Thyroid gland (tissue), 4 donors: Measurements from ENCODE around the gene PXN.

Experiments
- POLR2A ChIP-seq, 2 donors: fragments of 450-650 bp; IDR thresholded peaks; one replicate each; pipeline ENCODE4 v1.6.1; 2017; ENCODE audit warnings: antibody characterized with exemption in 2 of 2, mild to moderate bottlenecking in 2 of 2, moderate library complexity in 1 of 2
- TF ChIP-seq, protein P1 (sequence below), 6 experiments: fragments of 200-600 bp in 3 of 6; fragments of 450-650 bp in 3 of 6; sonication (generic) in 3 of 6; IDR thresholded peaks; one replicate each; pipeline ENCODE4 v1.5.1; 2016 to 2019; ENCODE audit warnings: antibody characterized with exemption in 6 of 6, mild to moderate bottlenecking in 2 of 6, inconsistent platforms in 1 of 6, moderate library complexity in 1 of 6

DNA sequence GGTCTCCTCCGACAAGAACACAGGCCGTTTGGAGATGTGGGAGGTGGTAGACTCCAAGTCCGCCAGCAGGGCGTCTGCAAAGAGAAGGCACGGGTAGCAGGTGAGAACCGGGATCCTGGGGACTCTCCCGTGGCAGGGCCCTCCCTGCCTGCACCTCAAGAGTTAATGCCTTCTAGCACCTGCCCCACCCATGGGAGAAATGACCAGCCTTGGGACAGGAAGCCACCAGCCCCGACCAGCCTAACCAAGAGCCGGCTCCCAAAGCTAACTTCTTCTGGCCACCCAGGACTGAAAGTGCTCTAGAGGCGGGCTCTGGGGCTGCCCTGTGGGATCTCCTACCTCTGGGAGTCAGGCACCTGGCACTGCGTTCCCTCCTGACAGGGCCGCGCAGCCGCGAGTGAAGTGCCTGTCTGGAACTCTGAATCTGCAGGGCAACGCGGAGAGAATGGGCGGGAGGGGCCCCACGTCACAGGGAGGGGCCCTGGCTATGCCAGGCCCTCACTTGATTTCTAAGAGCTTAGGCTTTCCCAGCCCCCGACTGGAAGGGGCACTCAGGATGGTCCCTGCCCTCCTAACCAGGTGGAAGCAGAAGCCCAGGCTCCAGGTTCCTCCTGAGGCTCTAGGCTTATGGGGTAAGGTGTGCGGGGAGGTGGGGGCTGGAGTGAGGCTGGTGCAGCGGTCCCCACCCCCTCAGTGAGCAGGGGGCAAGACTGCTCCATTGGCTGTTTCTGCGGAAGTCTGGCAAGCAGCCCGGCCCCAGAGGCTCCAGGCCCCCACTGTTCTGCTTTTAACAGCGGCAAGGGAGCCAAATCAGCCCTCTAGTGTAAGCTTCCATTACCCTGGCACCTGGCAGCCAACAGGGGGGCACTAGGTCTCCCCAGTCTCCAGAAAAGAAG is 41.0 kb downstream of the PXN start:
- TF ChIP-seq, protein P1, sequence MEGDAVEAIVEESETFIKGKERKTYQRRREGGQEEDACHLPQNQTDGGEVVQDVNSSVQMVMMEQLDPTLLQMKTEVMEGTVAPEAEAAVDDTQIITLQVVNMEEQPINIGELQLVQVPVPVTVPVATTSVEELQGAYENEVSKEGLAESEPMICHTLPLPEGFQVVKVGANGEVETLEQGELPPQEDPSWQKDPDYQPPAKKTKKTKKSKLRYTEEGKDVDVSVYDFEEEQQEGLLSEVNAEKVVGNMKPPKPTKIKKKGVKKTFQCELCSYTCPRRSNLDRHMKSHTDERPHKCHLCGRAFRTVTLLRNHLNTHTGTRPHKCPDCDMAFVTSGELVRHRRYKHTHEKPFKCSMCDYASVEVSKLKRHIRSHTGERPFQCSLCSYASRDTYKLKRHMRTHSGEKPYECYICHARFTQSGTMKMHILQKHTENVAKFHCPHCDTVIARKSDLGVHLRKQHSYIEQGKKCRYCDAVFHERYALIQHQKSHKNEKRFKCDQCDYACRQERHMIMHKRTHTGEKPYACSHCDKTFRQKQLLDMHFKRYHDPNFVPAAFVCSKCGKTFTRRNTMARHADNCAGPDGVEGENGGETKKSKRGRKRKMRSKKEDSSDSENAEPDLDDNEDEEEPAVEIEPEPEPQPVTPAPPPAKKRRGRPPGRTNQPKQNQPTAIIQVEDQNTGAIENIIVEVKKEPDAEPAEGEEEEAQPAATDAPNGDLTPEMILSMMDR (IDR thresholded peaks at IDR 0.05) = peak in 1 of 6 experiments; percentile 20
- peak in 1 of 2 donors; percentile 83 for TF ChIP-seq POLR2A (IDR thresholded peaks at IDR 0.05)
